Measurements from ENCODE around the gene STAB1. TPM values are rescaled to one million over a fixed set of nuclear protein-coding genes. Genes with fewer than 3 reads are reported as not detected.

STAB1 gene
- total RNA-seq, 2 experiments from 2014 or later: not detected

GRCh38 chr3:52454250-52454937 is 40.7 kb upstream of the STAB1 start:
- DNase-seq: no peak

DNA sequence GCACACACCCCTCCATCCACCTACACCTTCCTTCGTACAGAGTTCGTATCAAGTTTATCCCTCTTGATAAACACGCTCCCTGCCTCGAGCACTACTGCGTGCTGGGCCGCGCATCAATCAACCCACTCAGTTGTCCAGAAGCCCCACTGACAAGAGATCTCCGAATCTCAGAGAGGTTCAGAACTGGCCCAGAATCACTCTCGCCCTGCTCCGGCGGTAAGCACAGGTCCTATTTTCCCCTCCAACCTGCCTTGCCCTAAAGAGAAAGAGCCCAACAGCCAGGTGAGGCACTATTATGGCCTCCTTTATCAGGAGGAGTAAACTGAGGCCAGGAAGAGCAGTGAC is 40.2 kb upstream of the STAB1 start:
- CTCF ChIA-PET: no interaction called here
- DNase-seq: no peak
- peak overlapping the region; percentile 92 for H3K4me3 Mint-ChIP-seq
- H3K36me3 Mint-ChIP-seq (ENCODE audit: low read depth): peaks cover 24% of the 10 kb centered on the region
- H3K27me3 Mint-ChIP-seq: no peaks in the 10 kb centered on the region
- no peaks in the 10 kb centered on the region for H3K9me3 Mint-ChIP-seq
- POLR2A ChIA-PET: interaction anchor here (0.6 to 2.6 kb wide), 2 partner anchors 9 to 214 kb away, joined by 3 to 9 read pairs; partner anchors contain the start of gene SEMA3G
- H3K4me1 Mint-ChIP-seq: peaks cover 34% of the 10 kb centered on the region
- peak overlapping the region; percentile 70 for H3K27ac Mint-ChIP-seq

More at GRCh38 chr3:52454250-52454937, 40.7 kb upstream of the STAB1 start:
- Mint-ChIP-seq H3K4me1 (peaks cover 34% of the 10 kb centered on the region), H3K4me3 (peak overlapping the region; percentile 92), H3K9me3 (no peaks in the 10 kb centered on the region), H3K27me3 (no peaks in the 10 kb centered on the region), H3K36me3 (ENCODE audit: low read depth) (peaks cover 21% of the 10 kb centered on the region), H3K27ac (peak overlapping the region; percentile 70)
- ChIA-PET POLR2A (interaction anchor here (0.6 to 2.6 kb wide), 2 partner anchors 9 to 214 kb away, joined by 3 to 9 read pairs; partner anchors contain the start of gene SEMA3G), CTCF (interaction anchor here (1.0 to 1.6 kb wide), 2 partner anchors 9 to 42 kb away, joined by 3 to 4 read pairs; partner anchors contain the start of gene SEMA3G)

DNA sequence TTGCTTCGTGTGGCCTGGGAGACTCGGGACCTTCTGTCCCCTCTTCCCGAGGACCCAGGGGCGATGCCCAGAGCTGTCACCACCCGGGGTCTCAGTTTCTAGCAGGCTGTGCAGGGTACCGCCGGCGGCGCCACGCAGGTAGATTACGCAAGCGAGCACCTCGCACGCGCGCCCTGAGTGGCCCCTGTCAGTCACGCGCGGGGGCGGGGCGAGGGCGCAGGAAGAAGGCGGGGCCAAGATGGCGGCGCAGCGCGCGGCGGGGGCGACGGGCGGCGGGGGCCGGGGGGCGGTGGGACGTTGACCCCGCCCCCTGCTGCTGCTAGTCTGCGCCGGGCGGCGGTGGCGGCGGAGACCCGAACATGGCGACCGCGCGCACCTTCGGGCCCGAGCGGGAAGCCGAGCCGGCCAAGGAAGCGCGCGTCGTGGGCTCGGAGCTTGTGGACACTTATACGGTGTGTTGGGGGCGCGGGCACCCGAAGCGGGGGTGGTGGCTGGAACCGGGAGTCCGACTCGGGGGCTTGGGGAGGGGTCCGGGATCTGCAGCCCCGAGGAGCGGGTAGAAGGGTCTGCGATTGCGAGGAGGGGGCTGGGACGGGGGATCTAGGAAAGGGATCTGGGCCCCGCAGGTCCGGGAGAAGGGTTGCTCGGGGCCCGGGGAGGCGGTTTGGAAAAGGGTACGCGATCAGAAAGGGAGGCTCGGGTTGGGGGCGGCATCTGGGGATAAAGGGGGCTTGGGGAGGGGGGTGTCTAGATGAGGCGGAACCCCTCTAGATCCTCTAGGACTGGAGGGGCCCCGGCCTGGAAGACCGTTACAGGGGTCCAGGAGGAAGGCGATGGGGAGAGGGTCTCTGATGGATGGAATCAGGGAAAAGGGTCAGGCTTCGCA is 39.6 kb upstream of the STAB1 start, which contains the start of gene NISCH:
TSS of gene NISCH (plus strand) at position 322 of the 886 bp plus-strand sequence. CDS start at position 360, 38 bp downstream.
- no peaks in the 10 kb centered on the region for H3K9me3 Mint-ChIP-seq
- H3K4me3 Mint-ChIP-seq: peak within 1 kb of the TSS; percentile 92
- ChIA-PET POLR2A (interaction anchor here (1.3 to 2.6 kb wide), 3 partner anchors 10 to 173 kb away, joined by 3 to 9 read pairs (median 3); partner anchors contain the start of gene SEMA3G), CTCF (no interaction called here)
- peaks cover 27% of the 10 kb centered on the region for H3K36me3 Mint-ChIP-seq (ENCODE audit: low read depth)
- H3K27me3 Mint-ChIP-seq: no peaks in the 10 kb centered on the region
- H3K27ac Mint-ChIP-seq: peak within 1 kb of the TSS; percentile 81
- peak; percentile 95 for DNase-seq
- peaks cover 34% of the 10 kb centered on the region for H3K4me1 Mint-ChIP-seq

DNA sequence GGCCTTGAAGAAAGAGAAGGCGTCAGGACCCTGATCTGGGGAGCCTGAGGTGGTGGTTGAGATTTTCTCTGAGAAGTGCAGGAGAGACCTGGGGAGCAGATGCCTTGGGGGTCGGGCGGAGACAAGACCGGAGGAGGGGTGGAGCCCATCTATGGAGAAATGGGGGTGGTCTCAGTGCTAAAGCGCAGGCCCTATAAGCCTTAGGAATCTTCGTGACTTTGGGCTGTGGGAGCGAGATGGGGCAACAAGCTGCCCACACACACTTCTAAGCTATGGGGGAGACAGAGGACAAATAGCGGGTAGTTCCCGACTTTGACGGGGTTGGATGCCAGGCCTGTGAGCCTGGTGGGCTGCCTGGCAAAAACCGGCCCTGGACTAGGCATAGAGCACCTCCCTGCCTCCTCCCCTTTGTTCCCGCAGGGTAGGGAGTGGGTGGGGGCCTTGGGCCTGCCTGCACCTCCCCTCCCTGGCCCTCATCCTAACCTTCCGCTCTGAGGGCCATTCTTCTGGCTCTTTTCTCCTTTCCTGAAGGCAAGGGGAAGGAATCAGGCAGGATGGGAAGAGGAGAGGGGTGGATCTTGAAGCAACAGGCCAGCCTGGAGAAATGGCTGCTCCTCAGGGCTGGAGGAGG is 38.9 kb upstream of the STAB1 start:
- H3K9me3 Mint-ChIP-seq: no peaks in the 10 kb centered on the region
- no peaks in the 10 kb centered on the region for H3K27me3 Mint-ChIP-seq
- CTCF ChIA-PET: interaction anchor here (1.1 to 1.5 kb wide), 3 partner anchors 9 to 29 kb away, joined by 3 to 6 read pairs (median 3); partner anchors contain the start of gene SEMA3G
- H3K4me1 Mint-ChIP-seq: peaks cover 34% of the 10 kb centered on the region
- H3K27ac Mint-ChIP-seq: peak overlapping the region; percentile 81
- H3K4me3 Mint-ChIP-seq: peak overlapping the region; percentile 92
- DNase-seq: no peak
- H3K36me3 Mint-ChIP-seq (ENCODE audit: low read depth): peaks cover 27% of the 10 kb centered on the region
- POLR2A ChIA-PET: interaction anchor here (0.9 to 1.7 kb wide), 4 partner anchors 17 to 174 kb away, joined by 3 to 5 read pairs (median 4); no protein-coding TSS in a partner anchor

- ChIA-PET POLR2A (interaction anchor here (0.9 to 1.7 kb wide), 4 partner anchors 17 to 175 kb away, joined by 3 to 5 read pairs (median 4); no protein-coding TSS in a partner anchor), CTCF (interaction anchor here (0.7 to 1.5 kb wide), 5 partner anchors 9 to 29 kb away, joined by 3 to 6 read pairs (median 3); partner anchors contain the start of gene SEMA3G)
These were observed 38.3 kb upstream of the STAB1 start for GRCh38 chr3:52456800-52457183.

DNA sequence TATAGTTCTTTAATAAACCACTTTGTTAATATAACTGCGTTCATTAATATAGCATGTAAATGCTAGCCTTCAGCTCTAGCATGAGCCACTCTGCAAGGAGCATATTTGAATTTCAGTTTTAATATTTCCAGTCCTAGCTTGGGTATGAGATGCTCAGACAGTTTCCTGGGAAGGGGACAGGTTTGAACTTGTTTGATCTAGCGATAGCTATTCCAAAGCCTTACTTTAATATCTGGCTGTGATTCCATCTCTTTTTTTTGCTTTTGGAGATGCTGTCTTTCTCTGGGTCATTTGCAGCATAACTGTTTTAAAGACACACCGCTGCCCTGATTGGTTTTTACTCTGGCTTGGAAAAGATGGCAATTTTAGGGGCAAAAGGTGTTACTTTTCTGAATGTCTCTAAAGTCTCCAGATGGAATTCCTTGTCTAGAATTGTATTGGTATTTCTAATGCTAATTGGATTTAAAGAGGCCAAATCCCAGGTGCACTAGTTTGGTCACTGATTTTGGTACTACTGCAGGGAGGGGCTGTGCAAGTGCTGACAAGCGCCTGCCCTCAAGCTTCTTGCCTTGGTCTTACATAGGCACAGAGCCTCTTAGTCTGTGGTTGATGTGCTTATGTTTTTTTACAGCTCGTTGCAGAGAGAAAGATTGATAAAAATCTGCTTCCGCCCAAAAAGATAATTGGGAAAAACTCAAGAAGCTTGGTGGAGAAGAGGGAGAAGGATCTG is 36.9 kb upstream of the STAB1 start:
- CTCF ChIA-PET: interaction anchor here (0.9 to 1.7 kb wide), 3 partner anchors 11 to 46 kb away, joined by 4 to 12 read pairs (median 4); no protein-coding TSS in a partner anchor
- H3K4me1 Mint-ChIP-seq: peaks cover 38% of the 10 kb centered on the region
- H3K9me3 Mint-ChIP-seq: no peaks in the 10 kb centered on the region
- peak overlapping the region; percentile 40 for H3K27ac Mint-ChIP-seq
- H3K4me3 Mint-ChIP-seq: no peak overlapping the region
- DNase-seq: no peak
- H3K36me3 Mint-ChIP-seq (ENCODE audit: low read depth): peaks cover 31% of the 10 kb centered on the region
- no peaks in the 10 kb centered on the region for H3K27me3 Mint-ChIP-seq
- POLR2A ChIA-PET: interaction anchor here (1.2 kb wide), 1 partner anchor 10 kb away, joined by 4 read pairs; no protein-coding TSS in a partner anchor

More at GRCh38 chr3:52456800-52457183, 38.3 kb upstream of the STAB1 start:
- no peak for DNase-seq
- peaks cover 27% of the 10 kb centered on the region for H3K36me3 Mint-ChIP-seq (ENCODE audit: low read depth)
- peaks cover 34% of the 10 kb centered on the region for H3K4me1 Mint-ChIP-seq
- peak overlapping the region; percentile 92 for H3K4me3 Mint-ChIP-seq
- H3K27ac Mint-ChIP-seq: peak overlapping the region; percentile 69
- H3K27me3 Mint-ChIP-seq: no peaks in the 10 kb centered on the region
- H3K9me3 Mint-ChIP-seq: no peaks in the 10 kb centered on the region

GRCh38 chr3:52458770-52459545 is 36.2 kb upstream of the STAB1 start:
- no peaks in the 10 kb centered on the region for H3K27me3 Mint-ChIP-seq
- peaks cover 33% of the 10 kb centered on the region for H3K36me3 Mint-ChIP-seq (ENCODE audit: low read depth)
- DNase-seq: no peak
- no peak overlapping the region for H3K4me3 Mint-ChIP-seq
- H3K9me3 Mint-ChIP-seq: no peaks in the 10 kb centered on the region
- ChIA-PET POLR2A (no interaction called here), CTCF (interaction anchor here (0.6 to 1.7 kb wide), 2 partner anchors 11 to 47 kb away, joined by 3 to 12 read pairs; no protein-coding TSS in a partner anchor)
- no peak overlapping the region for H3K27ac Mint-ChIP-seq
- H3K4me1 Mint-ChIP-seq: peaks cover 36% of the 10 kb centered on the region

- CTCF ChIA-PET: no interaction called here
- Mint-ChIP-seq H3K36me3 (ENCODE audit: low read depth) (peaks cover 33% of the 10 kb centered on the region), H3K27ac (no peak overlapping the region), H3K9me3 (no peaks in the 10 kb centered on the region), H3K4me3 (no peak overlapping the region), H3K4me1 (peaks cover 16% of the 10 kb centered on the region), H3K27me3 (no peaks in the 10 kb centered on the region)
- POLR2A ChIA-PET: no interaction called here
- no peak for DNase-seq
These were observed 33.3 kb upstream of the STAB1 start for GRCh38 chr3:52461874-52462273.

- no peak for DNase-seq
- ChIA-PET POLR2A (interaction anchor here (0.6 kb wide), 1 partner anchor 21 kb away, joined by 4 read pairs; no protein-coding TSS in a partner anchor), CTCF (no interaction called here)
- no peak overlapping the region for H3K4me3 Mint-ChIP-seq
- H3K36me3 Mint-ChIP-seq (ENCODE audit: low read depth): peaks cover 21% of the 10 kb centered on the region
- H3K9me3 Mint-ChIP-seq: no peaks in the 10 kb centered on the region
- H3K4me1 Mint-ChIP-seq: peaks cover 5% of the 10 kb centered on the region
- H3K27ac Mint-ChIP-seq: no peak overlapping the region
- no peaks in the 10 kb centered on the region for H3K27me3 Mint-ChIP-seq
These were observed 31.7 kb upstream of the STAB1 start for GRCh38 chr3:52463416-52463815.

DNA sequence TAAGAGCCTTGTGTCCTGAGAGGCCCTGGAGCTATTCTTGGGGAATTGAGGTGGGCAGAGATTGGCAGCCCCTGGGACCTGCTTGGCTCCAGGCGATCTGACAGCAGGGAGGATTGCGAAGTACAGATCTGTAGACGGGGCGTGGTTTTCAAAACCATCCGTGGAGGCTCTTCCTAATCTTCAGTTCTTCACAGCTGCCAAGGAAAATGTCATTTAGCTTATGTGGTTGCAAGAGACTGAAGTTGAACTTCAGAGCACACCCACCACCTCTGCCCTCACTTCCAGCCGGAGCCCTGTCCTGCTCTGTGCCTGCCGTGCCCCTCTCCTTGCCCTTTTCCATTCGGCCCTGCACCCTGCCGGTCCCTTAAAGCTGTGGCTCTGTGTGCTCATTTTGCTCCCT is 26.8 kb upstream of the STAB1 start:
- Mint-ChIP-seq H3K27ac (no peak overlapping the region), H3K4me3 (no peak overlapping the region), H3K36me3 (ENCODE audit: low read depth) (peaks cover 23% of the 10 kb centered on the region), H3K27me3 (no peaks in the 10 kb centered on the region), H3K4me1 (peaks cover under 1% of the 10 kb centered on the region), H3K9me3 (no peaks in the 10 kb centered on the region)
- DNase-seq: no peak
- POLR2A ChIA-PET: no interaction called here
- CTCF ChIA-PET: no interaction called here

DNA sequence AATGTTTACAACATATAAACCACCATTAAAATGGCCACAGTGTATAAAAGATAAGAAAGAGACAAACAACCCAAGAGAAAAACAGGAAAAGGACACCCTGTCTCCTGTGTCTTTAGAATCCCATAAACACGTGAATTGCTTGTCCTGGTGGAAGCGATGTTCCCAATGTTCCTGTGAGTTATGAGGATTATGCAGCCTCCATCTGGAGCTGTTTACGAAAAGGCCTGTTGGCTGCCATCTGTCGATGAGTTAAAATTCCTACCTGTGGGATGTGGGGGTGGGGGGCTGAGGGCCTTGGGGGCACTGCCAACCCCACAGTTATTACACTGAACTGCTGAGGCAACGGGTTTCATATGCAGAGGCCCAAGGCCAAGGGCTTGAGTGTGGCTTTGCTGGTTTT is 26.1 kb upstream of the STAB1 start:
- no peak overlapping the region for H3K27ac Mint-ChIP-seq
- H3K4me1 Mint-ChIP-seq: no peaks in the 10 kb centered on the region
- CTCF ChIA-PET: interaction anchor here (1.2 kb wide), 1 partner anchor 40 kb away, joined by 3 read pairs; no protein-coding TSS in a partner anchor
- POLR2A ChIA-PET: no interaction called here
- H3K4me3 Mint-ChIP-seq: no peak overlapping the region
- H3K9me3 Mint-ChIP-seq: no peaks in the 10 kb centered on the region
- H3K27me3 Mint-ChIP-seq: no peaks in the 10 kb centered on the region
- H3K36me3 Mint-ChIP-seq (ENCODE audit: low read depth): peaks cover 27% of the 10 kb centered on the region
- DNase-seq: no peak

All from activated CD4-positive, alpha-beta memory T cell treated with anti-CD3 and anti-CD28 coated beads, Interleukin-2, amount 10 ng/mL, durations not matched to agents 7 days and 5 days (primary cell).